NCI-H187 (cell line): ENCODE results near the gene RHOBTB3.
"Not testable (repeated sequence)": the region's sequence is repeated elsewhere in the genome, so short reads cannot be mapped to it uniquely, and the experiment has no call there.

ENCODE experiments used
- DNase-seq, 2 experiments: peaks; one replicate each; lab custom pipeline; 2025; lab: John Stamatoyannopoulos, UW

The RHOBTB3 gene

GRCh38 chr5:95800553-95800952, 69.4 kb downstream of the RHOBTB3 start:
- DNase-seq, result no peak

DNA sequence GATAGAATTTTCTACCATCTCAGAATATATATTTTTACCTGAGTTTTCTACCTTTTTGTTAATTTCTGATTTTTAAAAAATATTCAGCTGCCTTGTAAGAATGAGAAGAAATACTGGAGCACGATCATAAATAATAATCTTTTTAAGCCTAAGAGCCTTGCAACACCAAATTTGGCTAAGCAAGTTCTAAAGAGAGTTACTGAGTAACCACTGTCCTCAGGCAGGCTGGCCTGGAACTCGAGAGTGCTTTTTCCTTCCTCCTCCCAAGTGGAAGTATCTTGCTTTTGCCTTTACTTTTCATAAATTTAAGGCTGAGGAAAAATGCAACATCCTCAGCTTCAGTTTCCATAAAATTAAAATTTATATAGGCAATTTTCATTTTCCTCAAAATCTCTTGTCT, 70.4 kb downstream of the RHOBTB3 start:
- no peak for DNase-seq

- DNase-seq, result no peak
Measured at GRCh38 chr5:95801961-95802360, 70.8 kb downstream of the RHOBTB3 start.

DNA sequence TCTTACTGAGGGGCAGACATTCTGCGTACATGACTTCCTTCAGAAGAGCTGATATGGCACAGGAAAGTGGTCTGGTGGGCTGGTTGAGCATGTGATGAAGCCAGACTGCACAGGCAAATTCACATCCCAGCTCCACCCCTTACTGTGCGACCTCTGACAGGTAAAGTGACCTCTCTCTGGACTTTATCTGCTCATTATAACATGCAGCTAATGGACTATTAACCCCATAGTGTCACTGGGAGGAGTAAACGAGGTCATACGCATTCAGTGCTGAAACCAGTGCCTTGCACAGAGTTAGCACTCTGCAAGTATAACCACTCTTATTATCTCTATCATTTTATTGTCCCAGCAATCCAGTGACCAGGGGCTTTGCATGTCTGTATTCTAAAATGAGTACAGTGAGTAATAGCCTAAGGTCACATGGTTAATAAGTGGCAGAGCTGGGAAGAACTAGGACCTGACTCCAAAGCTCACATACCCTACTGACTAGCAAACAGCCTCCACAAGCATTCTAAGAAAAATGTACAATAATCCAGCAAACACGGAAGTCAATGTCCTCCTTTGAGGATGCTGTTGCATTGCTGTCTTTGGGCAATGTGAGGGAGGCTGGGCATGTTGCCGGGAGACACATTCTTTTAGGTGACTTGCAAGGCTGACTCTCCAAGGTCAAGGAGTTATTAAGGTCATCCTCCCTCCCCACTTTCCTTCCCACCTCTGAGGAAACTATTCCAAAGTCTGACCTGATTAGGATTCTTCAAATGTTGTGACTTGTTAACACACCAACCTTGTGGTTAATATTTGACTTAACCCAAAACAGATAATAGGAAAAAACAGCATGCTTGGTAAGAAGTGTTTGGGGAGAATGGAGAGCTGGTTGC, 72.4 kb downstream of the RHOBTB3 start:
- DNase-seq, result no peak

DNA sequence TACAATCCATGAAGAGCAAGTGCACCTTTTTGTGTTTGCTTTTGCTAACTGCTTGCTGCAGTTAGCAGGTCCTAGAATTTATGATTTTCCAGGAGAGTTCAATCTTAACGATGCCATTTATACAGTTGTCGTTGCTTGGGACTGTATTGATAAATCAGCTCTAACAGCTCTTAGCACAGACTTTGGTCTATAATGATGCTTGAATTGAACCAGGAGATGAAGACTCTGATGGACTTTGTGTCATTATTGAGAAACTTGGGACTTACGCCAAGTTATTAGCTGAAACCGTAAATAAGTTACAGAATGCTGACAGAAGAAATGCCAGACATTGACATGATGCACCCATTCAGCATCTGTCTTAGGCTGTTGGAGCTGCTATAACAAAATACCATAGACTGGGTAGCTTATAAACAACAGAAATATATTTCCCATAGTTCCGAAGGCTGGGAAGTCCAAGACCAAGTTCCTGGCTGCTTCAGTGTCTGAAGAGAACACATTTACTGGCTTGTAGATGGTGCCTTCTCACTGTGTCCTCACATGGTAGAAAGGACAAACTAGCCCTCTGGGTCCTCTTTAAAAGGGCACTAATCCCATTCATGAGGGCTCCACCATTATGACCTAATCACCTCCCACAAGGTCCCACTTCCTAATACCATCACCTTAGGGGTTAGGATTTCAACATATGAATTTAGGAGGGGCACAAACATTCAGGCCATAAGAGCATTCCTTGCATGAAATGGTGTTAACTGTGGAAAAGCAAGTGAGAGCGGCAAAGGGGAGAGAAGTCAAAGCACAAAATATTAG, 73.8 kb downstream of the RHOBTB3 start:
- DNase-seq, result no peak

DNA sequence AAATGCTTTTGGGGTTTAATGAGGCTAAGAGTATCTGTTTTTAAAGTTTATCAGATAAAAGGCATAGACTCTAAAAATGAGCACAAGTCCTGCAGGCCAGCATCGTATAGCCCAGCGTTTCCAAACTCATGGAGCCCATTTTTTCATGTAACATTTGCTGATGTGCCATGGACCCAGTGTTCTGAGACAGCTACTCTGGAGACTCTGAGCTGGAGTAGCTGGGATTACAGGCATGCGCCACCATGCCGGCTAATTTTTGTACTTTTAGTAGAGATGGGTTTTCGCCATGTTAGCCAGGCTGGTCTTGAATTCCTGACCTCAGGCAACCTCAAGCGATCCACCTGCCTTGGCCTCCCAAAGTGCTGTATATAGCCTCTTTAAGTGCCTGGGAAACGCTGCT, 75.6 kb downstream of the RHOBTB3 start:
- DNase-seq, result no peak

GRCh38 chr5:95808013-95808685, 77.0 kb downstream of the RHOBTB3 start:
- DNase-seq, result no peak

GRCh38 chr5:95808686-95809413, 77.7 kb downstream of the RHOBTB3 start:
- DNase-seq, result no peak

GRCh38 chr5:95809414-95809960, 78.4 kb downstream of the RHOBTB3 start:
- DNase-seq, result no peak

- no peak for DNase-seq
Measured at GRCh38 chr5:95810305-95811125, 79.4 kb downstream of the RHOBTB3 start.

DNA sequence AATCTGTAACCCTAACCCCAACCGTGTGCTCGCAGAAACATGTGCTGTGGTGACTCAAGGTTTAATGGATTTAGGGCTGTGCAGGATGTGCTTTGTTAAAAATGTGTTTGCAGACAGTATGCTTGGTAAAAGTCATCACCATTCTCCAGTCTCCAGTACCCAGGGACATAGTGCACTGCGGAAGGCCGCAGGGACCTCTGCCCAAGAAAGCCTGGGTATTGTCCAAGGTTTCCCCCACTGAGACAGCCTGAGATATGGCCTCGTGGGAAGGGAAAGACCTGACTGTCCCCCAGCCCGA, 79.9 kb downstream of the RHOBTB3 start:
- DNase-seq, result not testable (repeated sequence)

DNA sequence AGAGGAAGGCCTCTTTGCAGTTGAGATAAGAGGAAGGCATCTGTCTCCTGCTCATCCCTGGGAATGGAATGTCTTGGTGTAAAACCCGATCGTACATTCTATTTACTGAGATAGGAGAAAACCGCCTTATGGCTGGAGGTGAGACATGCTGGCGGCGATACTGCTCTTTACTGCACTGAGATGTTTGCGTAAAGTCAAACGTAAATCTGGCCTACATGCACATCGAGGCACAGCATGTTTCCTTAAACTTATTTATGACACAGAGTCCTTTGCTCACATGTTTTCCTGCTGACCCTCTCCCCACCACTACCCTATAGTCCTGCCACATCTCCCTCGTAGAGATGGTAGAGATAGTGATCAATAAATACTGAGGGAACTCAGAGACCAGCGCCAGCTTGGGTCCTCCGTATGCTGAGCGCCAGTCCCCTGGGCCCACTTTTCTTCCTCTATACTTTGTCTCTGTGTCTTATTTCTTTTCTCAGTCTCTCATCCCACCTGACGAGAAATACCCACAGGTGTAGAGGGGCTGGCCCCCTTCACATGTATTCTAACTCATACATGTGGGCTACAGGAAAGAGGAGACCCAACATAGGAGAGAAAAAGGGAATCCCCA, 80.4 kb downstream of the RHOBTB3 start:
- DNase-seq, result not testable (repeated sequence)

DNA sequence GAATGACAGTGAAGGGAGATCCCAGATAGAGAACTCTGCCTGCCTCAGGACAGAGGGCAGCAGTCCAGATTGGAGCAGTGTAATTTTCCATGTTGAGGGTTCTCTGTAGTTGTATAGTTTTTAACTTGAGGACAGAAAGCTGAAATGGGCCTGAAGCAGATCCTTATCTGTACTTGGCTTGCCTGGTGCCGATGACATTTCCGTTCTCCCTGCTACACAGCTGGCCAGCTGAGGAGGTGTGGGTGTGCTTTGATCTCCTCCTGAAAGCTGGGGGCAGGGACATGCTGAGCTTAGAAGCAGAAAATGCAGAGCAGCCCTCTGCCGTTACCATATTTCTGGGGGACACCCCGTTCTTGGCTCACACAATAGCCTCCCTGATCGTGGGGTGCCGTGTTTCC, 80.9 kb downstream of the RHOBTB3 start:
- DNase-seq, result no peak

DNA sequence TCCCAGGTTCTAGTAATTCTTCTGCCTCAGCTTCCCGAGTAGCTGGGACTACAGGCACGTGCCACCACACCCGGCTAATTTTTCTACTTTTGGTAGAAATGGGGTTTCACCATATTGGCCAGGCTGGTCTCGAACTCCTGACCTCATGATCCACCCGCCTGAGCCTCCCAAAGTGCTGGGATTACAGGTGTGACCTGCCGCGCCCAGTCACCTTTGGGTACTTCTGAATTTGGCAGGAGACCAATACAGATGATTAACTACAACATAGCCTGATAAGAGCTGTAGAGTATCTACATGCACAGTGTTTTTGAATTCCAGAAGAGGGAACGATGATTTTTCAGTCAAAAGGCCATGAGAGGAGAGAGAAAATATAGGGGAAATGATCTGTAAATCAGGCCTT, 81.9 kb downstream of the RHOBTB3 start:
- DNase-seq, result not testable (repeated sequence)

DNA sequence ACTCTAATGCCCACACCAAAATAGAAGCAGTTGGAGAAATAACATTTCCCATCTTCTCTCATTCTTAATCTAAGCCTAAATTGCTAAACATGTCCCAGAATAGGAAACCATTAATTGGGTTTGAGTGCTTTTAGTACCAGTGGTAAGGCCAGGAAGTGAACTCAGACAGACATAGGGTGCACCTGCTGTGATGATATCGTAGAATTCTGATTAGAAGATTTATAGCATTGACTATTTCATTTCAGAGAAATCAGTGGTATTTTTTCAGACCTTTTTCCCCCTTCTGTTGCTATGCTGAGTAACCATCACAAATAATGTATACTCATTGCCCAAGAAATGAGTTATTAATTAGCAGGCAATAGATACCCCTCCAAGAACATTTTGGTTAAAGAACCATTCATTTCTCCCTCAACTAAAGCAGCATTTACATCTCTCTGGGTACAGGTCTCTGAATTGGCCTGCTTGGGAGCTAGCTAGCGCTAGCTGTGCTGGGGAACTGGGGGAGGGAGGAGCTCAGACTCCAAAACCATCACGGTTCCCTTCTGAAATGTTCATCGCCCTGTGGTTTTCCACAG, 84.1 kb downstream of the RHOBTB3 start:
- no peak for DNase-seq

DNA sequence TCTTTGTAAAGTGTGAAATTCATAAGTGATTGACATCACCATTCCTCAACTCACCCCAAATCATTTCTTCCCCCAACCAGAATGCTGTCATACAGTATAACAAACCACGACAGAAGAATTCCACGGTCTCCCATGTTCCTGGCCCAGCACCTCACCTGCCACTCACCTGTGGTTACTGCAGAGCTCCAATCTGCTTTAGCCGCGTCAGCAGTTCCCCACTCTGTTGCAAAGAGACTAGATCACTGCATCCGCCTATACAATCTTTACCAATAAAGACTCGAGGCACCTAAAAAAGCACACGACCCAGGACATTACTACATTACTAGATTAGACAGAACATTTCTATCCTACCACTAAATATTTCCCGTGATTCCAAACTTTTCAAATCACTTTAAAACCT, 85.2 kb downstream of the RHOBTB3 start:
- DNase-seq, result no peak

GRCh38 chr5:95816776-95817175, 85.6 kb downstream of the RHOBTB3 start:
- DNase-seq, result no peak

- no peak for DNase-seq
Measured at GRCh38 chr5:95817430-95817829, 86.3 kb downstream of the RHOBTB3 start.

GRCh38 chr5:95818181-95819147, 87.3 kb downstream of the RHOBTB3 start:
- no peak for DNase-seq
